GM21737 (cell line): ENCODE measurements around the gene FERD3L.

Experiments used
- ATAC-seq: cut with Tn5 transposase; IDR thresholded peaks from one replicate; pipeline ENCODE4 v1.9.1; 2021; ENCODE audit warnings: mild to moderate bottlenecking, moderate library complexity; ENCODE audit not compliant: unreplicated experiment

The FERD3L gene

GRCh38 chr7:19117091-19117869 is 27.9 kb downstream of the FERD3L start, which contains the start of gene TWIST1:
TSS of gene TWIST1 (minus strand) at chr7:19117636. CDS start at chr7:19117321, 315 bp downstream.
- no peak for ATAC-seq

DNA sequence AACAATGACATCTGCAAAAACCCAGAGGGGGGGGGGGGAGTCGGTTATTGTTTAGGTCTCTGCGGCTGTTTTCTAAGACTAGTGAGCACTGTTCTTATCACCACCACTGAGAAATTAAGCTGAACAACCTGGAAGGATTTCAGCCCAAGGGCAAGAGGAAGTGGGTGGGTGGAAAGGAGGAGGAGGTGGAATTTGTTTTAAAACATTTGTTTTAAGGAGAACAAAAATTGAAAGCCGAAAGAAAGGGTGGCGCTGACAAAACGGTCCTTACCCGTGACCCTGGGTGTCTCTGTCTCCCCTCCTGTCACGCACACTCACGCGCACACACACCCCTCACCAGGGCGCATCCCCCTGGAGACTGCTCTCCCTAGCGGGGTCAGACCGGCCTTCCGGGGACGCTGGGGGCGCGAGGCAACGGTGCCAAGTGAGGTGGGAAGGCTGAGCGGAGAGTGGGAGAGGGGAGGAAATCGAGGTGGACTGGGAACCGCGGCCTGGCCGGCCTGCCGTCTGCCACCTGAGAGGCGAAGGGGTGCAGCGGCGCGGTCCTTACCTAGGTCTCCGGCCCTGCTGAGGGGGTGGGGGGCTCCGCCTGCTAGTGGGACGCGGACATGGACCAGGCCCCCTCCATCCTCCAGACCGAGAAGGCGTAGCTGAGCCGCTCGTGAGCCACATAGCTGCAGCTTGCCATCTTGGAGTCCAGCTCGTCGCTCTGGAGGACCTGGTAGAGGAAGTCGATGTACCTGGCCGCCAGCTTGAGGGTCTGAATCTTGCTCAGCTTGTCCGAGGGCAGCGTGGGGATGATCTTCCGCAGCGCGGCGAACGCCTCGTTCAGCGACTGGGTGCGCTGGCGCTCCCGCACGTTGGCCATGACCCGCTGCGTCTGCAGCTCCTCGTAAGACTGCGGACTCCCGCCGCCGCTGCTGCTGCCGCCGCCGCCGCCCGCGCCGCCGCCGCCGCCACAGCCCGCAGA is 28.8 kb downstream of the FERD3L start:
- no peak for ATAC-seq

- ATAC-seq: no peak
Measured at GRCh38 chr7:19114551-19114855, 30.7 kb downstream of the FERD3L start.

DNA sequence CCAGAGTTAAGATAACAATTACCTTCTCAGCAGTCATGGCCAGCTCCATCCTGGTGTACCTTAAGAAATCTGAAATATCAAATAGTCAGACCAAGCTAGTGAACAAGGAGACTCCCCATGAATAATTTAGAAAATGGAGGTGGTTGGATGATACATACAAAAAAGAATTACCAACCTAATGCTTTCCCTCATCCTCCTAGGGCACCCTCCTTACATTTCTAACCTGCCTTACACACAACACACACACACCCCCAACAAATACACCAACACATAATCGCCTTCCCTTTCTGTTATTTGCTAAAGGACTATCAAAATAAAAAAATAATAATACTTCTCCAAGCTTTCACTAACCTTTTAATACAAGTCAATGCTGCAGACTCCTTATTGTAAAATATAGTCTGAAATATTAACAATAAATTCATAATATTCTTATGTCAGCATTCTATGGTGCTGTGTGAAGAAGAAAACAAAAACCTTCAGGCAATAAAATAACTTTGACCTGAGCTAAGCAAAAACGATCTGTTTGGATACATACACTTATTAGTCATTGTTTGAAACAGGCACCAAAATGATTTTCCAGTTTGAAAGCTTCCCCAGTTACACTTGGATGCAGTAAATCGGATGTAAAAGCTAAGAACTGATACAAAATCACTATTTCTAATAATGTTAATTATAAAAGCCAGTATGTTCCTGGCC is 31.2 kb downstream of the FERD3L start:
- ATAC-seq: no peak

- no peak for ATAC-seq
Measured at GRCh38 chr7:19113002-19113350, 32.2 kb downstream of the FERD3L start.

GRCh38 chr7:19112274-19113001 is 32.8 kb downstream of the FERD3L start:
- ATAC-seq: no peak

DNA sequence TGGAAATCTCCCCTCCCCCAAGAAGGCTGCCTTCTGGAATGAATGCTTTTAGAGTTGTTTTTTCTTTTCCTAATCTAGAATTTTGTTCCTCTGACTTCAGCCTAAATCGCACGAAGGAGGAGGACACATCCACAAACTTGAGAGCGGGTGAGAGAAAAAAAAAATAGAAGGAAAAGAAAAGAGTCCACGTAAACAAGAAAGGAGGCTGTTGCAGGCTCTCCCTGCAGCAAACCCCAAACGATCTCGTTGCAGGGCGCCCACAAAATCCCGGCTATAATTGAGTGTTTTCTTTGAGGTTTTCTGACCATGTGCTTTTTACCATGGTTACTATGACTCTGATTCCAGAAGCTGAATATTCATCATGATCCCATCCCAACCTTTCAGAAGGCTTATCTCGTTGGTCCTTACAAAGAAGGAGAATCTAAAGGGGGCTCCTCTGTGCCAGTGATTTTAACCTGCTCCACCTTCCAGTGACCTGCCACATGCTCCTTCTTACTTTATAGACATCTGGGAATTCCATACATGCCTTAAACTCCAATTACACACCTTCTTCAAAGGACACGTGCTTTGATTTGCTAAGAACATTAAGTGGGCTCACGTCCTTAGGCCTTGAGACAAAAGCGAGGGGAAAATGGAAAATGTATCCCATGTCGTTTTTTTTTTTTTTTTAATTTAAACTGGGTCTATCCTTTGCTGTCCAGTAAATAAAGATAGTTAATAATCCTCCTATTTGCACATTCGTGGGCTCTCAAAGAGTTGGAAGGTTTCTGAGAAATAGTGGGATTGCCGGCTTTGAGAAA is 33.5 kb downstream of the FERD3L start:
- no peak for ATAC-seq

GRCh38 chr7:19110776-19111175 is 34.4 kb downstream of the FERD3L start:
- ATAC-seq: no peak

GRCh38 chr7:19110026-19110730 is 35.0 kb downstream of the FERD3L start:
- ATAC-seq: no peak

DNA sequence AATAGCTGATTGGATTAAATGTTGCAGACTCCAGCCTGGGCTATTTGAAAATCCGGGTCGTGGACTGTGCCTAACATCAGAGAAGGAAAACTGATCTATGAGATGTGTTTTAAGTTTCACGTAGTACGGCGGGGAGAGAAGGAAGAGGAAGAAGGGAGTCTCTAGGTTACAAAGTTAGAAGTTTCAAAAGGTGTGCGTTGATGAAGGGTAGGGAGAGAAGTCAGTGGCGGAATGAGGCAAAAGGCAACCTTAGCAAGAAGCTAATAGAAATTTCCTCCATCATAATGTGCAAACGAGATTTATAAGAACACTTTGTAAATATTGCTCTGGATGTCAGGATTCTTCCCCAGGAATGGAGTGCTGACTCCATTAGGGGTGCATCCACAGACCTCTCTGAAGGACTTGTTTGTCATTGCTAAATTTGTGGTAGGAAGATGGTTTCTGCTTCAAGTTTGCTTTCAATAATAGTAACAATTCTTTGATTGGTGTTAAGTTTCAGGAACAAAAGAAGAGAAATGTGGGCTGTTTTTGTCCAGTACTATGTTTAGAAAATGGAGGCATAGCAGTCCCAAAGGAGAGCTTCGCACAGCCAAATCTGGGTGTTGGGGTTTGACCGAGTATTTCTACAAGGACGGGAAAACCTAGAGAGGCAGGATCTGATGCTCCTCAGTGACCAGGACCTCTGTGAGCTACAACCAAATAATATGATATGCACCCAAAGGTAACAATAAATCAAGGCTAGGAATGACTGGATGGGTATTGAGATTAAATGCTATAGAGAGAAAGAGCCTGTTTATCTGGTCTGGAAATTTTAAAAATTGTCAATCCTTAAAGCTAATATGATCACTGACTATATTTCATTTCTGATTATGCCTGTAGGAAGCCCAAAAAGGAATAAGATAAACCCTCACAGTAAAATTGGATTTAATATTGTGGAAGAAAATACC is 35.9 kb downstream of the FERD3L start:
- no peak for ATAC-seq

- ATAC-seq: no peak
Measured at GRCh38 chr7:19107356-19108146, 37.7 kb downstream of the FERD3L start.

DNA sequence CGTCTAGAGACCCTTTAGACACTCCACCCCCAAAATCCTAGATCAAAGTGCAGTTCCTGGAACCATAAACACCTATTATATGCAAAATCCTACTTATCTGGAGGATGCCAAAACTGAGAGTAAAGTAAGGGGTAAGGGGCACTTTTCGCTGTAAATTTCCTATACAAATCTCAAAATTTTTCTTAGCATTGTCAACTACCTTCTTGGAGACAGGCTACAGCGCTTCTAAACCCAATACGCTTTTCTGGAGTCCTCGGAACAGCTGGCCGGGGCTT is 38.2 kb downstream of the FERD3L start:
- ATAC-seq: no peak

DNA sequence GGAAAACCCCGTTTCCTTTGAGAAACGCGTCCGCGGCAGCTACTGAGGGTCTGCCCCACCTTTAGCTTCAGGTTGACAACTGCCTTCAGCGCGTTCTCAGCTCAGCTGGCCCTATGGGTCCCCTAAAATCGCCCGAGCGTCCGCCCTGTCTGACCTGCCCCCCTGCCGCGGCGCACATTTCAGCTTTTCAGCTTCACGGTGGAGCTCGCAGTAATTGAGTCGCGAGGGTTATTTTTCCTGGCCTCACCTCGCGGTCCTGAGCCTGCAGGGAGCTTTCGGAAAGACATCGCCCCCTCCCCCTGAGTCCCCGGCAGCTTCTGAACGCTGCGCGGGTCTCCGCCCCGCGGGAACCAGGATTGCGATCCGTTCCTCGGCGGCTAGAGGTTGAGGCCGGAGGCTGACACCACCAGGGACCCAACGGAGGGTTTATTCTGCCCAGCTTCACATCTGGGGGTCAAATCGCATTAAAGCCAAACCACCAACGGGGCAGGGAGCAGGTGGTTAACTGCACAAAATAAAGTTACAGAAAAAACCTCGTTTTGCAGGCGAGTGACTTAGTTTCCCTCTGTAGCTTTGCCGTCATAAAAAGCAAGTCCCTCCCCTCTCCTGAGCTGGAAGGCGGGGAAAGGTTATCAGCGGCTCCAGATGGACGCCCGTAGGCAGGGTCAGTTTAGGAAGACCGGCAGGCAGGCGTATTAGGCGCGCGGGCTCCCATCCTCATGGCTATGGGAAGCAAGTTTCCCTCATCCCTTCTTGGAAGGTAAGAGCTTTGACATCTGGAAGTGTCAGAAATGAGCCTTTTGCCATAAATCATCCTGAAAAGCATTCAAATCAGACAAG is 38.8 kb downstream of the FERD3L start:
- no peak for ATAC-seq

DNA sequence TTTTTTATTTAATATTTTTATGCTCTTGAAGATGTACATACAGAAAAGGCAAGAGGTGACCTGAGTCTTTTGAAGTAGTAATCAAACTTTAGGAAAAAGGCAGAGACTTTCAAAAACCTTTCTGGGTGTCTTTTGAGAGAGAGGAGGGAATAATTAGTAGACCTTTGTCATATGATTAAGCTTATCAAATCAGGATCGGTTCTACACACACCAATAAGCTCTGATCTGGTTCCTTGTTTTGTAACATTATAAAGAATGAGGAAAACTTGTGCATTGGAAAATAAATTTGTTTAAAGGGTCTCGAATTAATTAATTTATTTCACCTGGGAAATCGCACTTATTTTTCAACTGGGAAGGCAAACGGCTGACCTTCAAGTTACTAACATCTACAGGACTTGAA is 39.7 kb downstream of the FERD3L start:
- no peak for ATAC-seq

GRCh38 chr7:19104811-19105210 is 40.4 kb downstream of the FERD3L start:
- ATAC-seq: no peak

DNA sequence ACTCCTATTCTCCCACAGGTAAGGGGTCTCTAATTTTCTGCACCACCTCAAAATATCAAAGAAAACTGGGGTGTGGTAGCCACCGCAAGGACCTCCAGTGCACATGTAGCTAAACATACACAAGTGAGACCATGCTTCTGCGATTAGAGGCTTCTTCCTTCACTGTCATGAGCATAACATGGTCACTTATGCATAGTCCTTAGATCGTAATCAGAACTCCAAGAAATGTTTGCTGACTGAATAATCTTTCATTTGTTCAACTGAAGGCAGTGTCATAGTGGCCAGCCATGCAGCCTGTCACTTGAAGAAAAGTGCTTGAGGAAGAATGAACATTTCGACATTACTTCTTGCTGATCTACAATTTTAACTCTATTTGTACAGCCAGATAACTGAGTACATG is 42.3 kb downstream of the FERD3L start:
- no peak for ATAC-seq

GRCh38 chr7:19101909-19102308 is 43.3 kb downstream of the FERD3L start:
- no peak for ATAC-seq
